Liver (tissue), 3 donors: Measurements from ENCODE around the gene CMIP.

Source experiments
- ATF3 ChIP-seq: IDR thresholded peaks from 2 replicates; pipeline ENCODE4 v1.6.1; 2016; ENCODE audit warnings: antibody characterized with exemption
- EGR1 ChIP-seq, 2 donors: IDR thresholded peaks; 2 replicates each; pipeline ENCODE4 v1.6.1; 2016 to 2018; ENCODE audit warnings: antibody characterized with exemption in 2 of 2, low read depth in 2 of 2
- FOXA1 ChIP-seq: IDR thresholded peaks from 2 replicates; pipeline ENCODE4 v1.6.1; 2016; ENCODE audit warnings: antibody characterized with exemption
- GABPA ChIP-seq, 2 donors: IDR thresholded peaks in 1 of 2; conservative IDR thresholded peaks in 1 of 2; 2 replicates each; pipeline ENCODE4 v1.6.1; 2016; ENCODE audit warnings: antibody characterized with exemption in 2 of 2, mild to moderate bottlenecking in 1 of 2, moderate library complexity in 1 of 2
- HNF4A ChIP-seq, 2 donors: conservative IDR thresholded peaks; 2 replicates each; pipeline ENCODE4 v1.6.1; 2016; ENCODE audit warnings: antibody characterized with exemption in 2 of 2, mild to moderate bottlenecking in 2 of 2
- HNF4G ChIP-seq: IDR thresholded peaks from 2 replicates; pipeline ENCODE4 v1.6.1; 2016; ENCODE audit warnings: antibody characterized with exemption
- JUND ChIP-seq, 2 donors: IDR thresholded peaks; 2 replicates each; pipeline ENCODE4 v1.6.1; 2016; ENCODE audit warnings: antibody characterized with exemption in 2 of 2
- RAD21 ChIP-seq, 2 donors: IDR thresholded peaks; 2 replicates each; pipeline ENCODE4 v1.6.1; 2016; ENCODE audit warnings: antibody characterized with exemption in 2 of 2, mild to moderate bottlenecking in 2 of 2
- REST ChIP-seq: IDR thresholded peaks from 2 replicates; pipeline ENCODE4 v1.6.1; 2016; ENCODE audit warnings: antibody characterized with exemption, mild to moderate bottlenecking
- SP1 ChIP-seq: IDR thresholded peaks from 2 replicates; pipeline ENCODE4 v1.6.1; 2018; ENCODE audit warnings: antibody characterized with exemption, mild to moderate bottlenecking
- TAF1 ChIP-seq: conservative IDR thresholded peaks from 2 replicates; pipeline ENCODE4 v1.6.1; 2016; ENCODE audit warnings: antibody characterized with exemption, mild to moderate bottlenecking
- YY1 ChIP-seq: IDR thresholded peaks from 2 replicates; pipeline ENCODE4 v1.6.1; 2016; ENCODE audit warnings: antibody characterized with exemption, mild to moderate bottlenecking
- TF ChIP-seq, protein P1 (sequence below): fragments of 150-350 bp; IDR thresholded peaks from 2 replicates; pipeline ENCODE4 v1.5.1; 2017; ENCODE audit warnings: improper control_type of control experiment, low read depth, low read length; ENCODE audit not compliant: missing input control
- TF ChIP-seq, protein P2 (sequence below): IDR thresholded peaks from 2 replicates; pipeline ENCODE4 v1.6.1; 2016; ENCODE audit warnings: antibody characterized with exemption
- donor health status: healthy.
- donor health status: healthy.

GRCh38 chr16:81627024-81627423 is 182.4 kb downstream of the CMIP start:
- TF ChIP-seq, protein P1, sequence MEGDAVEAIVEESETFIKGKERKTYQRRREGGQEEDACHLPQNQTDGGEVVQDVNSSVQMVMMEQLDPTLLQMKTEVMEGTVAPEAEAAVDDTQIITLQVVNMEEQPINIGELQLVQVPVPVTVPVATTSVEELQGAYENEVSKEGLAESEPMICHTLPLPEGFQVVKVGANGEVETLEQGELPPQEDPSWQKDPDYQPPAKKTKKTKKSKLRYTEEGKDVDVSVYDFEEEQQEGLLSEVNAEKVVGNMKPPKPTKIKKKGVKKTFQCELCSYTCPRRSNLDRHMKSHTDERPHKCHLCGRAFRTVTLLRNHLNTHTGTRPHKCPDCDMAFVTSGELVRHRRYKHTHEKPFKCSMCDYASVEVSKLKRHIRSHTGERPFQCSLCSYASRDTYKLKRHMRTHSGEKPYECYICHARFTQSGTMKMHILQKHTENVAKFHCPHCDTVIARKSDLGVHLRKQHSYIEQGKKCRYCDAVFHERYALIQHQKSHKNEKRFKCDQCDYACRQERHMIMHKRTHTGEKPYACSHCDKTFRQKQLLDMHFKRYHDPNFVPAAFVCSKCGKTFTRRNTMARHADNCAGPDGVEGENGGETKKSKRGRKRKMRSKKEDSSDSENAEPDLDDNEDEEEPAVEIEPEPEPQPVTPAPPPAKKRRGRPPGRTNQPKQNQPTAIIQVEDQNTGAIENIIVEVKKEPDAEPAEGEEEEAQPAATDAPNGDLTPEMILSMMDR: no peak
- TF ChIP-seq TAF1 (no peak), RAD21 (IDR thresholded peaks at IDR 0.05) (no peak), YY1 (no peak), EGR1 (IDR thresholded peaks at IDR 0.05; ENCODE audit: low read depth in 2 of 2) (no peak), JUND (IDR thresholded peaks at IDR 0.05) (no peak), HNF4G (no peak), REST (no peak), ATF3 (no peak), GABPA (IDR thresholded peaks at IDR 0.05 in 1 of 2, conservative IDR thresholded peaks at IDR 0.05 in 1 of 2) (no peak), SP1 (no peak), HNF4A (conservative IDR thresholded peaks at IDR 0.05) (no peak), FOXA1 (no peak)
- TF ChIP-seq, protein P2, sequence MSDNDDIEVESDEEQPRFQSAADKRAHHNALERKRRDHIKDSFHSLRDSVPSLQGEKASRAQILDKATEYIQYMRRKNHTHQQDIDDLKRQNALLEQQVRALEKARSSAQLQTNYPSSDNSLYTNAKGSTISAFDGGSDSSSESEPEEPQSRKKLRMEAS: no peak
